A204.1 (cell line): ENCODE results near the gene HOMER1.
"Not testable (repeated sequence)": the region's sequence is repeated elsewhere in the genome, so short reads cannot be mapped to it uniquely, and the experiment has no call there.

Source experiments
- FAIRE-seq: peaks from 2 replicates; lab custom pipeline; 2012; peaks lifted over from hg19 to GRCh38; lab: Jason Lieb, UNC

Gene HOMER1

DNA sequence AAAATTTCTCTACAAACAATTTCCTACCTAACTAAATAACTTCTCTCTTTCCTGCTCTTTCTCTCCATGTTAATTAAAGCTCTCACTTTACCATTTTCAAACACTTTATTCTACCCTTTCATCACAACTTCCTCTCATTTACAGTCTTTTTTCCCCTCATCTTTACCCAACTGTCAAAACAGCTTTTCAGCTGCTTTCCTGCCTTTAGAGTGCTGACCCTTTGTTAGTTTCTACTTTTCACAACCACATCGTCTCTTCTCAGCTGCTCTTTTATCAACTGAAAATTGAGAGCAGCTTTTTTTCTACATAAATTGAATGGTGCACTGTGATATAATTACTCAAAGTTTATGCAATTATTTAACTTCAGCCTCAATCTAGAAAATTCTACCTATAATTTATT lies 3.1 kb upstream of the HOMER1 start:
- FAIRE-seq, result no peak

DNA sequence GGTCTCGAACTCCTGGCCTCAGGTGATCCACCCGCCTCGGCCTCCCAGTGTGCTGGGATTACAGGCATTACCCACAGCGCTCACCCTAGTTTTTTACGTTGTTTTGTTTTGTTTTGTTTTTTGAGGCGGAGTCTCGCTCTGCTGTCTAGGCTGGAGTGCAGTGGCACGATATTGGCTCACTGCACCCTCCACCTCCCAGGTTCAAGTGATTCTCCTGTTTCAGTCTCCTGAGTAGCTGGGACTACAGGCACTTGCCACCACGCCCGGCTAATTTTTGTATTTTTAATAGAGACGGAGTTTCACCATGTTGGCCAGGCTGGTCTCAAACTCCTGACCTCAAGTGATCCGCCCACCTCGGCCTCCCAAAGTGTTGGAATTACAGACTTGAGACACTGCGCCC lies 2.4 kb upstream of the HOMER1 start:
- FAIRE-seq, result not testable (repeated sequence)

DNA sequence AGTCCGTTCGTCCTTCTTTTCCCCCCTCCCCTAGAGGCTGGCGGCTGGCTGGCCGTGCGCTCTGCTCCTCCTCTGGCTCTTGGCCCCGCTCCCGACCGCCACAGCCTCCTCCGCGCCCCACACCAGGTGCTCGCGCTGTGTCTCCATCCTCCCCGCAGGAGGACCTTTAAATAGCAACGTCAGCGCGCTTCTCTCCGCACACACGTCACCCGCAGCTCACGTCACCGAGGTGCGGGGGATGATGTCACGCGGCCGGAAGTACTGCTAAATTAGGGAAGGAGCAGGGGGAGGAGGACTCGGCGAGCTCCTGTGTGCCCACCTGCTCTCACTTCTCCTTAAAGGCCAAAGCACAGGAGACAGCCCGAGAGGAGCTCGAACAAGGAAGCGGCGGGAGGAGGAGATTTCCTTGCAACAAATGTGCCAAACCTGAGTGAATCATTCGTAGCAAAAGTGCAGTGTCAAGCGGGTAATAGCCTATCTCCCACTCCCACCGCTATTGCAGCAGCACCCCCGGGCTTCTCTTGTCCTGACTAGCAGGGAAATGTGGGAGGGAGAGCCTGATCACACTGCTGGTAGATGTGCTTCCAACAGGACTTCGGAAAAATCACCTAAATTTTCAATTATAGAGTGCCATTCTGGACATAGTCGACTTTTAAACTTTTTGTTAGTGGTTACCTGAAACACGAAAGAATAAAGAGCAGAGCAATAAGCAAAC lies 614 bp upstream of the HOMER1 start:
- no peak for FAIRE-seq

DNA sequence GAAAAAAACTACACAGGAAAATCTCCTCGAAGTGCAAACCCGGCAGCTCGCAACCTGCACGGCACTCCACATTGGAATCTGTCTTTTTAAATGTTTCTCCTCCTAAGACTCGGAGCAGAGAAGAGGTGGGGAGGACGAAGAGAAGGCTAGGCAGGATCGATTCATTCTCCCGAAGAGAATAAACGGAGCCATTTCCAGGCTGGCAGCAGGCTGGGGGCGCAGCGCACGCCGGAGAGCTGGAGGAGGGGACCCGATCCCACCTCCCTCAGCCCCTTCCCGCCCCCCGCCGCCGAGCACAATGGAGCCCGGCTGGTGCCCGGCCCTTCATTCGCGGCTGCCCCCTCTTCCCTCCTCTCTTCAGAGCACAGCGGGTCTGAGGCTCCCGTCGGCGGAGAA lies 628 bp downstream of the HOMER1 start:
- no peak for FAIRE-seq

DNA sequence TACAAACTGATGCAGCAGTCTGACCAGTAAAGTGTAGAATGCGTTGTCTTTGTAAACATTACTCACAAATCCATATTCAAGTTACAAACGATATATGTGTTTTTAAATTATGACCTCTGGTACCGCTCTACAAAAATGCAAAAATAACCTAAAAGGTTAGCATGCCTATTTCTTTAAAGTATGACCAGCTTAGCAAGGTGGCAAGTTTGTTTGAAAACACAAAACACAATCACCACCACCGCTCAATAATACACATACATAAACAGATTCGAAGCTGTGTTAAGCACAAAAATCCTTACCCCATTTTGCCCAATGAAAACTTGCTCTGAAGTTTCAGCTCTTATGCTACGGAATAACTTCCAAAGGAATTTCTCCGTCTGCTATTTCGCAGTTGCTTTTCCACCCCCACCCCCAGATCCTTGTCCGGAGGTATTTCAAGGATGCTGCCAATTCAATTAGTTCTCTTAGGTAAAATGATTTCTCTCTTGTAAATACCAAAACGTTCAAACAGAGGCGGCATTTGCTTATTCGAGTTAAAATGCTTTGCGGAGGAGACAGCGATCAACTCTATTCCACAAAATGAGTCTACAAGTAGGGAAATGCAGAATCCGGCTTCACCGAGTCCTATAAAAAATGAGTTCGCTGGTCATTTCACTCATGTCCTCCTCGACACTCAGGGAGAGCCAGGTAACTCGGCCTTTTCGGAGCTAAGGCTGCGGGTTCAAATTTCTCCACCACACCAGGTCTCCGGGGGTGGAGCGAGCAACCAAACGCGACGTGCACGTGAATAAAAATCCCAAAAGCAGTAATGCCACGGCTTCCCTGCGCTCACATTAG lies 1.2 kb downstream of the HOMER1 start:
- FAIRE-seq, result no peak

DNA sequence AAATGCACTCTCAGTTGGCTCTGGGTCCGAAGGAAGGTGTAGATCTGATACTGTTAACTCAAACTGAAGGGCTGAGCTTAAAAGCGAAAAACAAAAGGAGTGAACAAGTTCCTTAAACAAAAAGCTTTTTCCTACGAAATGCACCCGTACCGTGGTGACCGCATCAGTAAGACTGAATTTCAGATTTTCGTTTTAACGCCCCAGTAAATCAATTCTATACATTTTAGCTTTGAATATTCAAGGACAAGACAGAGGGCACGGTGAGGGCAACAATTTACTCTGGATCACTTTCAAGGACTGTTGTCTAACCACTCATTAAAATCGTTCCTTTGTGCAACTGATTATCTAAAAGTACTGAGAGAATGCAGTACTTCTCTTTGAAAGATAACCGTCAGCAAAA lies 1.9 kb downstream of the HOMER1 start:
- FAIRE-seq, result no peak

DNA sequence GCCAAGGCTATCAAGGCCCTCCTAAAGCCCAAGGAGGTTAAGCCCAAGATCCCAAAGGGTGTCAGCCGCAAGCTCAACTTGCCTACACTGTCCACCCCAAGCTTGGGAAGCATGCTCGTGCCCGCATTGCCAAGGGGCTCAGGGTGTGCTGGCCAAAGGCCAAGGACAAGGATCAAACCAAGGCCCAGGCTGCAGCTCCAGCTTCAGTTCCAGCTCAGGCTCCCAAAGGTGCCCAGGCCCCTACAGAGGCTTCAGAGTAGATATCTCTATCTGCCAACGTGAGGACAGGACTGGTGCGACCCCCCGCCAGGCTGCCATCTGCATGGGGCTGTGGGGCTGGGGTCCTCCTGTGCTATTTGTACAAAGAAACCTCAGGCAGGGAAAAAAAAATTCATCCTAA lies 3.3 kb downstream of the HOMER1 start:
- no peak for FAIRE-seq

DNA sequence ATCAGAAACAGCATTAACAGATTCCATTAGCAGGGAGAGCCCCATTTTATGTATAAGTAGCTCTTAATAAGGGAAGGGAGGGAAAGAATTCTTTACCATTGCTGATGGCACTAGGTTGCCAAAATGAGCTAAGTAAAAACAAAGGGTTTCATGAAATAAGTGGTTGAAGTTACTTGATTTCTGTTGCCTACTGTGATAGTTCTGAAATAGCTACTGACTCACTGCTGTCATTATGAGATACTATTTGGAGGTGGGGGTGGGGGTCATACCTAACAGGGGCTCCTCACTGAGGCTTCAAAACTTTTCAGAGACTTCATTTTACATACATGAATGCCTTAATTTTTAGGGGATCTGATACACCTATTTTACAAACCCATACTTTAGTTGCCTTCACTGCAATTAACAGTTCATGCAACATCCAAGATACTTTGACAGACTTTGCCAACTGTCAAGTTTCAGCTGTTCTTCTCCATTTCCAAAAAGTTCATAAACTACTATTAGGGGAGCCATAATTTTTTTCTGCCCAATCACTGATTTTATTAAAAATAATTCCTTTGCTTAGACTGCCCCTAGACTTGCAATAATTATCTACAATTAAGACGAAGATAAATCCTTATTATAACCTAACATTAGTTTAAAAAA lies 4.6 kb downstream of the HOMER1 start:
- FAIRE-seq, result no peak

DNA sequence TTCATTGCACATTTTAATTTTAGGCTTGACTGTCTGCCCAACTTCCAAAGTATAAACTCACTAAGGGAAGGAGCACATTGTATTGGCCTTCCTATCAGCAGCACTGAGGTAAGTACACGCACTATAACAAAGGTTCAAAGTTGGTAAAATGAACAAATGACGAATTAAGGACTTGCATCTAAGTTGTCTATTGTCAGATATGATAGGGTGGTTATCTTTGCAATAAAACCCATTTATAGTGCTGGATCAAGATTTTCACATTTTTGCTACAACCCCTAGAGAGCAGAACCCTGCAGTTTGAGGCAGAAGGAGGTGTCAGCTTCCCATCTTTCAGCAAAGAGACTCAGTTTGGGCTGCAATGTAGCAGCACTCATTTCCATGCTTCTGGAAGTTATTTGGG lies 5.1 kb downstream of the HOMER1 start:
- FAIRE-seq, result no peak

DNA sequence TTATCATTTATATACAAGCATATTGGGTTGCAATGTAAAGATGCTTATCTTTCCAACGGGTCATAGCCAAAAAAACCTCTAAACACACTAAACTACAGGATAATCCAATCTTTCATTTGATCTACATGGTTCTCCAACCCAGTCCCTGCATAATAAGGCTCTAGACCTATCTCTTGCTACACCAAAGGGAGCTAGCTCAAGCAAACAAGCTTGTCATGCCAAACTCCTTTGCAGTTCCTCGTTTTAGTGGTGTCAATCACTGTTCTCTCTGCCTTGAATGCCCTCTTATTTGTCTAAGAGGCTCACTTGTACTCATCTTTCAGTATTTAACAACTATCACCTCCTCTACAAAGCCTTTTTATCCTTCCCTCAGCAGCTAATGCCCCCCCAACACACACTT lies 5.6 kb downstream of the HOMER1 start:
- no peak for FAIRE-seq

DNA sequence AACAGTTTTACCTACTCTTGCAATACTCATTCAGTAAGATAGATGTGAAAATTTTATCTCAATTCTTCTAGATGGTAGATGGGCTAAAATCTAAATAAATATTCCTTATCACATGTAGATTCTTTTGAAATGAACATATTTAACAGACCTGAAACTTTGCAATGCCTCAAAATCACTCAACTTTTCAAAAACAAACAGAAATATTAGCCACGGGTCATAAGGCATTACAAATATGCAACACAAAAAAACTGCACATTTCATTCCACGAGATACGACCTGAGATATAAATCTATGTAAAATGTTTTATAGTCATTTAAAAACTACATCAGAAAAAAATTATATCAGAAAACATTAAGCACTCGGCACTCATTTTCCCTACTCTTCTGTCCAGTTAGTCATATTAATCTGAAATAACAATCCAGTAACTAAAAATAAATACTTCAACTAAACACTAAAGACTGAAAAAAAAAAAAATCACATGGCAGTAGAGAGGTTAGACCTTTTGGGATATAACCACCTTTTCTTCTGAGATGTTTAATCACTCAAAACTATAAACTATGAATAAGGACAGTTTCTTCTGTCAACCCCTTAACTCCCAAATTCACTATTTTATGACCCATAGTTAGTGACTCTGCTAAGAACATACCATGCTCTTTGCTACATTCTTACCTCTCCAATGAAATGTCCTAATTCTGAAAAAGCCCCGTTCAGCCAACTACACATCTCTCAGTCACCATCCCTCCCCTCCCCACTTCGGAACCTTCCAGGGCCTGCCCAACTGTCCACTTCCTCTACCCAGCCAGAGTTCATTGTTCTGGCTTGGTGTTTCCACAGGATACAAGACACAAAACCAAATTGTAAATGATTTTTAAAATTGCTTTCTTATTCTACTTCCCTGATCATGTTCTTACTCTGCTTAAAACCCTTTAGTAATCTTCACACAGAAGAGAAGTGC lies 6.4 kb downstream of the HOMER1 start:
- FAIRE-seq, result no peak

DNA sequence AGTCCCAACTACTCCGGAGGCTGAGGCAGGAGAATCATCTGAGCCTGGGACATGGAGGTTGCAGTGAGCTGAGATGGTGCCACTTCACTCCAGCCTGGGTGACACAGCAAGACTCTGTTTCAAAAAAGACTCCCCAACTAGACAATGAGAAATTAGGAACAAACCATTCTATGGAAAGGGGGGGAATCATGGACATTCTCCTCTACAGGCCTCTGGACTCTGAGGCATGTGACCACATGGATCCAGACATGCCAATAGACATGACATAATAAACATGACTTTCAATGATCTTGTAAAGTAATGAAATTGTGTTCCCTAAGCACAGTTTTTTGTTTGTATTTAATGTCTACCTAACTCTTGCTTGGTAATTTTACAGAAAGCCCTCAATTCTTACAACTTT lies 8.8 kb downstream of the HOMER1 start:
- no peak for FAIRE-seq

DNA sequence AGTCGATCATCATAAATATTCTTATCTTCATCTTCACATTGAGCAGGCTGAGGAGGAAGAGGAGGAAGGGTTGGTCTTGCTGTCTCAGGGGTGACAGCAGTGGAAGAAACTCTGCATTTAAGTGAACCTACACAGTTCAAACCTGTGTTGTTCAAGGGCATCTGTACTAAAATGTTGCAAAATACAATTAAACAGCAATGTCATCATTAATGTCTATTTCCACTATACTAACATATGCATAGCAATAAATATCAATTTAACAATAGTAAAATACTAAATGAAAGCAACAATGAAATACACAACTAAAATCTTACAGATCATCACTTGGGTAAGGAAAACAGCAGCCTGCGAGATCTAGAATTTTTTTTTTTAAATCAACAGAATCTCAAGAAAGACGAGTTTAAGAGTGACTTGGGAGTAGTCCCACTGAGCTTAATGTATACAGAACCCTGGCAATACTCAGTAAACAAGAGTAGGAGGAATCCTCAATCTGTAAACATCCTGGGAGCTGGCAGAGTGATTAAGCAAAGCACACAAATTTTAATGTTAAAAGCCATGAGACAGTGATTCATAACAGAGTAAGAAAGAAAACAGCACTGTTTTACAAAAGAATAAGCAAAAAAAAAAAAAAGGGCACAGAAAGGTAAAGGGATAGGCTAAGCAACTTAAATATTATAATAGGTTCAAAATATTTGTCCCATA lies 10.0 kb downstream of the HOMER1 start:
- no peak for FAIRE-seq

DNA sequence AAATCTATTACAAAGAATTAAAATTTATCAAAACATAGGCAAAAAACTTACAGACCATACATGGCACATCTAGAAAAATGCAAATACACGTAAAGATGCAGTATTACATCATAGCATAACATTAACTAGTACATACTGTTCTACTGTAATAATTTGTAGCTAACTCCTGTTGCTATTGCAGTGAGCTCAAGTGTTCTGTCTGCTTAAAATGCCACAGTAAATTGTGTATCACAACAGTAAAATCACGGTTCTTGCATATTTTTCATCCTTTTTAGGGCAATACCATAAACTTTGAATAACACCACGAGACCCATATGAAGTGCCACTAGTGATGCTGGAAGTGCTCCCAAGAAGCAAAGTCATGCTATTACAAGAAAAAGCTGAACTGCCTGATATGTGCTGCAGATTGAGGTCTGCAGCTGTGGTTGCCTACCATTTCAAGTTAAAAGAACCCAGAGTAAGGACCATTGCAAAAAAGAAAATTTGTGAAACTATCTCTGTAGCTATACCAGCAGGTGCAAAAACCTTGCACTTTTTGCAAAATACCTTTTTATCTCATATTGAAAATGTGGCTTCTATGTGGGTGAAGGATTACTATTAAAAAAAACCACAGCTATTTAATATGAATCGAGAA lies 14.2 kb downstream of the HOMER1 start:
- FAIRE-seq, result no peak

DNA sequence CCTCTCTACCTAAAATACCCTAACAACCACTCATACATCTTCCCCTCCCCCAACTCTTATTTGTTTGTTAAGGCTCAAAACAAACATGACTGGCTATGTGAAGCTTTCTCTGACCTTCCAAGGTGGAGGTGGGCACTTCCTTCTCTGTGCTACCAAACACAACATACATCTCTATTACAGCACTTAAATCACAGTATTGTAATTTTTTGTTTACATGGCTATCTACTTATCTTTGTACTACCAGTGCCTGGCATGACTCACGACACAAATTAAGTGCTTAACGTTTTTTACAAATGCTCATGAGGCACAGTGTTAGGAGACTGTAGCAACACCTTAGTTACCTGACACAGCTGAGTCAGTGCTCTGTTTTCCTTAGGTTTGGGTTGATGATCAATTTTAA lies 18.6 kb downstream of the HOMER1 start:
- FAIRE-seq, result no peak

DNA sequence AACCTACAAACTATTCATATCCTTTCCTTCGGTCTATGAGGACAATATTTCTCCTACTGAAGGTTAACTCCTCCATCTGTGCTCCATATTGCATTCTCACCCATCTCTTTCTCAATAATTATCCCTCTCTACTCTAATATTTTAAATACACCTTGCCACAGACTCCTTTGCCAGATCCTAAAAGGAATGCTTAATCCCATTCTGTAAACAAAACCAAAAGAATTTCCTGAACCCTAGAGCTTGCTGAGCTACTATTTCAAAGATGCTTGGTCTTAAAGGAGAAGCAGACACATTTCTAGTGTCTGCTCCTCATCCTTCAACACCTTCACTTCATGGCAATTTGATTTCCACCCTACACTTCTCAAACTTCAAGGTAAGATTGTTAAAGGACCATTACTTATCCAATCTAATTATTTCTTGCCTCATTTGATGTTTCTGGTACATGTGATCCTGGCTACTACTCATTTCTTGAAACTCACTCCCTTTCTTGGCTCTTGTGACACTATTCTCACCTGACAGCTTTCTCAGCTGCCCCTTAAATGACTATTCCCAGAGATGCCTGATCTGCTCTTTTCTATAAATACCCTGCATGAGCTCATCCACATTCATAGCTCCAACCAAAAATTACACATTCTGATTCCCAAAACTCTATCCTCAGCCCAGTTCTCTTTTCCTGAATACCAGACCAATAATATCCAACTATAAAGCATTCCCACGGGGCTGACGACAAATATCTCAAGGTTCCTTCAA lies 20.2 kb downstream of the HOMER1 start:
- no peak for FAIRE-seq

DNA sequence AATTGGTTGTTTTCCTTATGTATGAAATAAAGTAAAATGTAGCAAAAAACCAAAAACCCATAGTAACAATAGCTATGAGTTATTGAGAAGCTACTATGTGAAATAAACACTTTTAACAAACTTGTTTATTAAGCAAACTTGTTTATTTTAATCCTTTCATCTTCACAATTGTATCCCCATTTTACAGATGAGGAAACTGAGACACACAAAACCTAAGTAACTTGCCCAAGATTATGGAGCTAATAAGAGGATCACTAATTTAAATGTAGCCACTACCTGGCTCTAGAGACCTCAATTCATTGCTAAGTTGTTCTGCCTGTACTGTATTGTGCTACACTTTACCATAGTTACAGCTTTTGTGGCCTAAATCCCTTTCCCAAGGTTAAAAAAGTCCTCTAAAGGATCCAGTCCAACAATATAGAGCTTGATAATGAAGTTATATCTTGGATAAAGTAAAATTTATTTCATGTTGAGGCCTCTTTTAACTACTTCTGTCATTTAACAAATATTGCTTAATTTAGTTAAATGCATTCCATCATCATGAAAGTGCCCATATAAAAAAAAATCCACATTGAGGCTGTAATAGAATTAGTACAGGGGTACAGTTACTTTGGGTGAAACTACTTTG lies 22.1 kb downstream of the HOMER1 start:
- no peak for FAIRE-seq

DNA sequence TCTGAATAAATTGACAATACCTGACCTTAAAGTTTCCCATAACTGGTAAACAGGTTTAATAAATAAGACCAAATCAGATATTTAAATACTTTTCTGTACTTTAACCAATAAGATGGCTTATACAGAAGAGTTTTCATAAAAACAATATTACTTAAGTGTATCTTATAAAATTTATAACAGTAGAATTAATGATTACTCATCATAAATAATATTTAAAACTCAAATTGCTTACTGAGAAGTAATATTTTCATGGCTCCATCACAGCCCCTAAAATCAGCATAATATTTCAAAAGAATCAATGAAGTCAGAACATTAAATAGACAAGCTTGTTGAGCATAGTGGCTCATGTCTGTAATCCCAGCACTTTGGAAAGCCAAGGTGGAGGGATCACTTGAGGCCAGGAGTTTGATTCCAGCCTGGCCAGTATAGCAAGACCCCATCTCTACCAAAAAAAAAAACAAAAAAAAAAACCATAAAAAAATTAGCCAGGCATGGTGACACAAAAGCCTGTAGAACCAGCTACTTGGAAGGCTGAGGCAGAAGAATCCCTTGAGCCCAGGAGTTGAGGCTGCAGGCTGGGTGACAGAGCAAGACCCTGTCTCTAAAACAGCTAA lies 23.5 kb downstream of the HOMER1 start:
- peak; percentile 63 for FAIRE-seq

DNA sequence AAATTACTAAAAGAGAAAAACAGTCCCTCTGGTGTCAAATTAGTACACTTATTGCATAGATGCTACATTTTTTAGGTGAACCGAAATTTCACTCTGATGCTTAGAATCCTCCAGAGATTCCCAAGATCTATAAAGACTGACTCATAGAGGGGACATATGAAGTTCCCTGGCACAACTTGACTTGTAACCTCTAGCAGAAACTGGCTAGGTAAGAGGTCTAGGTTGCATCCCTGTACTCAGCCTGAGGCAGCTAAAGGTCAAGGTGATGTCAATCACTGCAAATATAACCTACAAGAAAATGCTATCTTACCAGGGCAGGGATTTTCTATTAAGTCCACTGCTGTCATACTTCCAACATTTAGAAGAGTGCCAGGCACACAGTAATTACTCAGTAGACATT lies 24.2 kb downstream of the HOMER1 start:
- FAIRE-seq, result no peak
